ENCODE results near the gene C2orf68. TPM values are rescaled to one million over a fixed set of nuclear protein-coding genes. Genes with fewer than 3 reads are reported as not detected.

Gene C2orf68
- total and polyA plus RNA-seq, 2 of the 13 experiments (the other 11 are each of a cell fraction or from before 2014, with no cell fraction given), result 47.1 to 77.4 TPM

DNA sequence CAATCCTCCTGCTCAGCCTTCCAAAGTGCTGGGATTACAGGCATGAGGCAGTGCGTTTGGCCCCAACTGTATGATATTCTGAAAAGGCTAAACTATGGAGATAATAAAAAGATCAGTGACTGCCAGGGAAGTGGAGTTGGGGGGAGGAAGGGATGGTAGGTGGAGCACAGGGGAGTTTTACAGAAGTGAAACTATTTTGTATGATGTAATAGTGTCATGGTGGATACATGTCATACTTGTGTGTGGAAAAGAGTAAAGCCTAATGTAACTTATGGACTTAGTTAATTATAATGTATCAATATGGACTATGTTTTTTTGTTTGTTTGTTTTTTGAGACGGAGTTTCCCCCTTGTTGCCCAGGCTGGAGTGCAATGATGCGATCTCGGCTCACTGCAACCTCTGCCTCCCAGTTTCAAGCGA lies 47.7 kb downstream of the C2orf68 start:
- DNase-seq (ENCODE audit: low spot score) (no peak), ATAC-seq (no peak), FAIRE-seq (no peak)
- Histone ChIP-seq H3K36me3 (replicated peaks in 1 of 2; ENCODE audit: control insufficient read depth in 1 of 2, insufficient read depth in 2 of 2, low read length in 2 of 2) (peaks cover 0 to 1% of the 10 kb centered on the region in 2 experiments; a peak in 1 of 5 replicates), H2AFZ (ENCODE audit: low read length) (no peak overlapping the region), H3K9ac (ENCODE audit: insufficient read depth, low read depth, low read length) (no peak overlapping the region), H3K4me1 (ENCODE audit: insufficient read depth, low read length) (peaks cover 36% of the 10 kb centered on the region), H3K4me3 (replicated peaks in 1 of 3; ENCODE audit: insufficient read depth in 1 of 3, low read depth in 2 of 3, low read length in 3 of 3) (no peak overlapping the region), H4K20me1 (ENCODE audit: insufficient read depth, low read length) (no peaks in the 10 kb centered on the region), H3K27me3 (ENCODE audit: control insufficient read depth in 1 of 2, insufficient read depth in 2 of 2, low read length in 2 of 2) (peaks cover 0 to 4% of the 10 kb centered on the region in 2 experiments; a peak in 1 of 5 replicates), H3K4me2 (ENCODE audit: low read depth, low read length) (peak overlapping the region; percentile 8; the same call in 1 of the 2 replicates), H3K9me3 (ENCODE audit: low read length) (no peaks in the 10 kb centered on the region), H3K27ac (ENCODE audit: extremely low read length, insufficient read depth, low read length) (no peak overlapping the region), H3K79me2 (ENCODE audit: insufficient read depth, low read length) (peaks cover 16% of the 10 kb centered on the region)
- TF ChIP-seq NPAS2 (CRISPR knock-in tag; IDR thresholded peaks at IDR 0.05; ENCODE audit: borderline replicate concordance) (0 out of 2 replicates have a peak, but pooled peaks have one; percentile 51), CEBPB (IDR thresholded peaks at IDR 0.05; ENCODE audit: borderline replicate concordance, low read depth, low read length) (peak; percentile 38; the same call in 1 of the 2 replicates), ATF7 (IDR thresholded peaks at IDR 0.05) (peak; percentile 59), ATF7 (CRISPR knock-in tag; IDR thresholded peaks at IDR 0.05) (no peak), ZNF17 (CRISPR knock-in tag; IDR thresholded peaks at IDR 0.05) (no peak), MIER3 (CRISPR knock-in tag; IDR thresholded peaks at IDR 0.05; ENCODE audit: borderline replicate concordance) (no peak), SRSF1 (optimal IDR thresholded peaks at IDR 0.05; ENCODE audit: low read depth, low read length) (no peak)
- TF ChIP-seq, protein P1, sequence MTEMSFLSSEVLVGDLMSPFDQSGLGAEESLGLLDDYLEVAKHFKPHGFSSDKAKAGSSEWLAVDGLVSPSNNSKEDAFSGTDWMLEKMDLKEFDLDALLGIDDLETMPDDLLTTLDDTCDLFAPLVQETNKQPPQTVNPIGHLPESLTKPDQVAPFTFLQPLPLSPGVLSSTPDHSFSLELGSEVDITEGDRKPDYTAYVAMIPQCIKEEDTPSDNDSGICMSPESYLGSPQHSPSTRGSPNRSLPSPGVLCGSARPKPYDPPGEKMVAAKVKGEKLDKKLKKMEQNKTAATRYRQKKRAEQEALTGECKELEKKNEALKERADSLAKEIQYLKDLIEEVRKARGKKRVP (CRISPR knock-in tag; IDR thresholded peaks at IDR 0.05), result peak in 1 of 2 experiments; percentile 69; a peak in 1 of 4 replicates
- 70% methylated on average over 5 of the region's 5 CpGs for WGBS (ENCODE audit: low lambda C conversion rate)
- intact Hi-C loops (cut with micrococcal nuclease; ENCODE audit: unreplicated experiment) (no loop called here), in situ Hi-C loops (cut with HindIII; ENCODE audit: extremely low pct_ligation_motif_present, low pct_unique_long_range_greater_than_20kb) (no loop called here)
- ChIA-PET CTCF (ENCODE audit: low intra/inter-chr PET ratio, low total read pairs) (no interaction called here), POLR2A (interaction anchor here (1.0 to 20.8 kb wide), 4 partner anchors 11 to 35 kb away, joined by 5 to 645 read pairs (median 168); partner anchors contain the start of genes C2orf68, MAT2A, RNF181 and TMEM150A)
- BruUV-seq (replicated peaks), result no TSS peak
